GM19035 (cell line): ENCODE measurements around the gene P2RX1.

Experiments used
- ATAC-seq: cut with Tn5 transposase; IDR thresholded peaks from one replicate; pipeline ENCODE4 v1.9.1; 2021; ENCODE audit not compliant: unreplicated experiment

The P2RX1 gene

DNA sequence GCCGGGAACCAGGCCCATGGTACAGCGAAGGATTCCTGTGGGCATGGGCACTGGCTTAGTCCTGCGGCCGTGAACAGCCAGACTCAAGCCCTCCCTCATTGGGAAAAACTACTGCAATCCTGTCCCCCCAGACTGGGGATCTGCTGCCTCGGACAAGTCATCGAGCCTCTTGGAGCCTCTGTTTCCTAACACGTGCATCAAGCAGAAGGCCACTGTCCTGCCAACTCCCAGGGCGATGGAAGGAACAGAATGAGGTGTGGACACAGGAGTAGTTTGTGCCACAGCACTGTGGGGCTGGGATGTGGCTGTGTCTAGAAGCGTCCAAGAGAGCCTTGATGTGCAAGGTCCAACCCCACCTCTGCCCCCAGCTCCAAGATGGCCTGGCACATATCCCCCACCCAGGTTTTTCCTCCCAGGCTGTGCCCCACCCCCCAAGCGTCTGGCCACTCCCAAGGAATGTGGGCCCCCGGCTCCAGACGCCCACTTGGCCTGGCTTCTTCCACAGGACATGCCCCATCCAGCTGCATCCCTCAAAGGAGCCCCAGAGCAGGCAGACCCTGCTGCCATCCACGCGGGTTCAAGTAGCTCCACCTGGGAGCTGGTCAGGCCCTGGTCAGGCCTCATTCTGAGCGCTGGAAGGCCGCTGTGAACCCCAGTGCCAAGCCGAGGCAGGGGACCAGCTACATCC lies 26.8 kb downstream of the P2RX1 start:
- no peak for ATAC-seq

DNA sequence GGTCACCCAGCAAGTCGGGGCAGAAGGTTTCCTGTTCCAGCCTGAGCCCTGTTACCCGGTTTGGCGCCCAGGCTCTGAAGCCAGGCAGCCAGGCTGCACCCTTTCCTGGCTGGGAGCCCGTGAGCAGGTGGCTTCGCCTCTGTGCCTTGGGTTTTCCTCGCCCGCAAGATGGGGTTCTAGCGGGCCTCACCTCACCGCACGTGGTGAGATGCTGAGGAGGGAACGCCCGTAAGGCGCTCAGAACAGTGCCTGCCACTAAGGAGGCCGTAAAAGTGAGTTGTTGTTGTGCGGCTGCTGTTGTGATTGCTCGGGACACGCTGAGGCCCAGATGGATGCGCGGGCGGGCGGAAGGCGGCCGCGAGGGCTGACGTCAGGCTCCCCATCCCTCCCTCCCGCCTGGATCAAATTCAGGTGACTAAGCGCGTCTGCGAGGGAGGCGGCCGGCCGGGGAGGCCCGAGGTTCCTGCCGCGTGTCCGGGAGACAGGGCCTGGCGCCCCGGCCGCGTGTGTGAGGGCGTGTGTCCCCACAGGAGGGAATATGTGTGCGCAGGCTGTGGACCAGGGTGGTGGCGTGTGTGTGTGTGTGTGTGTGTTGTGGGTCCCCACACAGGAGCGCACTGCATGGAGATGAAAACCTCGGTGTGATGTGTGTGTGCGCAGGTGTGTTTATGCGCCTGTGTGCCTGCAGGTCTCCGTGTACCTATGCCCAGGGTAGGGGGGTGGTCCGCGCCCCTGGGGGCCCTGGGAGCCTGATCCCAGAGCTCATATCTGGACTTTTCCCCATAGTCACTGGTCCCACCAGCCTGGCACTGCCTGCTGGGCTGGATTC lies 27.7 kb downstream of the P2RX1 start:
- ATAC-seq, result no peak

DNA sequence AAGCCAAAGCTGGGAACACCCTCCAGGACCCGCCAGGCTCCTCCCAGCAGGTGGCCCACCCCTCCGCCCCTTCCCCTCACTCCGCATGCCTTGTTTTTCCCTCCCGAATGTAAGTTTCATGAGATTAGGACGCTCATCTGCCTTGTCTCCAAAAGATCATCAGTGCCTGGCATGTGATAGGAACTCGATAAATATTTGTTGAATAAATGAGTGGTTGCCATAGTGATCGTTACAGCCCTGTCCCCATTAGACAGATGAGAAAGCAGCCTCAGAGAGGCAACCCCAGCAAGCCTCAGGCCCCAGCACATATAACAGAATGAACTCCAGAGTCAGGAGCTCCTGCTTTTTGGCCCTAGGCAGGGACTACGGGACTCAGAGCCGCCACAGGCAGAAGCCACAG lies 28.5 kb downstream of the P2RX1 start:
- ATAC-seq, result no peak

DNA sequence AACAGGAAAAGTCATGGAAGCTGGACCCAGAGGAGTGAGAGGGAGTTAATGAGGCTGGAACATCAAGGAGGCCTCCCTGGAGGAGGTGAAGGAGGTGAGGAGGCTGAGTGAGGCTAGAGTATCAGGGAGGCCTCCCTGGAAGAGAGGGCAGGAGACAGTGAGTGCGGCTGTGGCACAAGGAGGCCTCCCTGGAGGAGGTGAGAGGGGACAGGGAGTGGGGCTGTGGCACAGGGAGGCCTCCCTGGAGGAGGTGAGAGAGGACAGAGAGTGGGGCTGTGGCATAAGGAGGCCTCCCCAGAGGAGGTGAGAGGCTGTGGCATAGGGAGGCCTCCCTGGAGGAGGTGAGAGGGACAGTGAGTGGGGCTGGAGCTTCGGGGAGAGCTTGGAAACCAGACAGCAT lies 28.9 kb downstream of the P2RX1 start:
- no peak for ATAC-seq

DNA sequence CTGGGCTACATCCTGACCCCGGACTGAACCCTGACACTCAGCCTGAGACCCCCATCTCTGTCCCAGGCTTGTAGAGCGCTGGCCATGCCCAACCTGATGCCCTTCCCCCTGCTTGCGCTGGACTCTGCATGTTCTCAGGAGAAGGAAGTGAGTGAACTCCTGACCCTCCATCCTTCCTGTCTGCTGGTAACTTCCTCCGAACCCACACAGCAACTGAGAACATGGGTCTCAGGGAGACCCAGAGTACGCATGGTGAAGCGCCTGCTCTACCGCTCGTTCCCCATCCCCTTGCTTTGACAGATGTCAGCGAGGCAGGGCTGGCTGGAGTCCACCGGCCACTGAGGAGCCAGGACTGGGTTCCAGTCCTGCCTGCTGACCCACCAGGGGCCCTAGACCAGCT lies 29.5 kb downstream of the P2RX1 start:
- no peak for ATAC-seq

DNA sequence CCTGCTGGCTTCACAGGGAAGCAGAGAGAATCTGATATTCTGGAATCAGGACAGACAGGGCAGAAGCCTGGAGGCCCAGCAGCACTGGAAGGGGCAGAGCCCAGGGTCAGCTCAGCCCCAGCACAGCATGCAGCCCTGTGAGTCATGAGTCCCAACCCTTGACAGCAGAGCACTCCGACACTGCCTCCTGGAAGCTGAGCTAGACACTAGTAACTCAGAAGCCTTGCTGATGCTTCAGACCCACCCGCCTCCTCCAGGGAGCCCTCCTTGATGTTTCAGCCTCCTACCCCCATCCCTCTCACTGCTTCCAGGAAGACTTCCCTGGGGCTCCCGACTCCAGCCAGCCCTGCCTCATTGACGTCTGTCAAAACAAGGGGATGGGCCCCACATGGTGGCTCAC lies 30.3 kb downstream of the P2RX1 start:
- ATAC-seq, result no peak

DNA sequence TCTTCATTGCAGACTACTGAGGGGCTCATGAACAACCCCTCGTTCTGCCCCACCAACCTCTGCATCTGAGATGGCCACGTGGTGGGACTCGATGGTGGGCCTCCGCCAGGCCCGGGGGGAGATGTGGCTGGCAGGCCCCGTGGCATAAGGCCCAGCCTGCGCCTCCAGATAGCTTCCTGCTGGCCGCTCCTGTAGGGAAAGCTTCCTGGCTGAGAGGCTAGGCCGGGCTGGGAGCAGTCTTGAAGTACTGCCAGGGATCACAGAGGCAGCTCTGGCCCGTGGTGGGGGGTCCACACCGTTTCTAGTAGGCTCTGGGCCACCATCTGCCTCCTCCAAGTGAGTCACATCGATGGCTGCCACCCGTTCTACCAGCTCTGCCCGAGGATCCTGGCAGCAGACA lies 31.0 kb downstream of the P2RX1 start:
- no peak for ATAC-seq

DNA sequence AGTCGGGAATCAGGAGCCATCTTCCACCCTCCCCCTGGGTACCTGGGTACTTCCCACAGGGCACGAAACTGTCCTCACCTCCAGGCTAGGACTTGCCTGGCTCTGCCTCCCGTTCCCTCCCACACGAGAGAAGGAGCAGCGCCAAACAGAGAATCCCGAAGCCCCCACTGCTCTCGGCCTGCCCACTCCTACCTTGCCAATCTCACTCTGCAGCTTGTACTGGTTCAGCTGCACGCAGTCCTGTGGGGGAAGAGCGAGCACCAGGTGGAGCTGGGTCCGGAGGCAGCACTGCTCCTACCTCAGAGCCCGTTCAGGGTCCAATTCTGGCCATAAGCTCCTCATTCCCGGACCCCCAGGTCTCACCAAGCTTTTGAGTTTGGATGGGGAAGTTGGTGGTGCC lies 32.1 kb downstream of the P2RX1 start:
- no peak for ATAC-seq

DNA sequence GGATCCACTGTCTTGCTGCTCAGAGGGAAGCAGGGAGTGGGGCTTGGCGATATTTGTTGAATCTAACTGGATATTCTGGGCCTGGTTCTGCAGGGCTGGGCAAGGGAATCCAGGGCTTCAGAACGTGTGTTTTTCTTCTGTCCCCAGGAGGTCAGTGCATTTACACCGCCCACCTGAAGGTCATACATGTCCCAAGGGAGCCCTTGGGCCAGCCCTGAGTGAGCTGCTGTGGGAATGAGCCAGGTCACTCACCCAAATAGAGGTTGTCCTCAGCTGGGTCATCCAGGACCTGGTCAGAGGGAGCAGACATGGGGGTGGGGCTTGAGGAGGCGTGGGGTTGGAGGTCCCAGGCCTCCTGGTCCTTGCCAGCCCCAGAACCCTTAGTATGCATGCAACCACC lies 34.0 kb downstream of the P2RX1 start:
- ATAC-seq, result no peak

DNA sequence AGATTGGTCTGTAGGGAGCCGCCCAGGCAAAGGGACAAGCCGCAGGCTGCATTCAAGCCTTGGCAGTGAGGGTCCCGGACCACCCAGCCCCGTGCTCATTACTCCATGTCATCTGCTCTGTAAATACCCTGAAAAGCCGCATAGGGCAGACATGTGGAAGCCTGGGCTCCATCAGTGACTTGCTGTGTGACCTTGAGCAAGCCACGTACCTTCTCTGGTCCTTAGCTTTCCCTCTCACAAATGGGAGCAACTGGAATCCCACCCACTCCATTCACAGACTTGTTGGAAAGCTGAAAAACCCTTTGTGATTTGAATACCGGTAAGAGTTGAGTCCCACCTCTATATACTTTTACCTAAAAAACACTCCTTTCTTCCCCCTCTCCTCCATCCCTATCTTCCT lies 35.3 kb downstream of the P2RX1 start:
- no peak for ATAC-seq

DNA sequence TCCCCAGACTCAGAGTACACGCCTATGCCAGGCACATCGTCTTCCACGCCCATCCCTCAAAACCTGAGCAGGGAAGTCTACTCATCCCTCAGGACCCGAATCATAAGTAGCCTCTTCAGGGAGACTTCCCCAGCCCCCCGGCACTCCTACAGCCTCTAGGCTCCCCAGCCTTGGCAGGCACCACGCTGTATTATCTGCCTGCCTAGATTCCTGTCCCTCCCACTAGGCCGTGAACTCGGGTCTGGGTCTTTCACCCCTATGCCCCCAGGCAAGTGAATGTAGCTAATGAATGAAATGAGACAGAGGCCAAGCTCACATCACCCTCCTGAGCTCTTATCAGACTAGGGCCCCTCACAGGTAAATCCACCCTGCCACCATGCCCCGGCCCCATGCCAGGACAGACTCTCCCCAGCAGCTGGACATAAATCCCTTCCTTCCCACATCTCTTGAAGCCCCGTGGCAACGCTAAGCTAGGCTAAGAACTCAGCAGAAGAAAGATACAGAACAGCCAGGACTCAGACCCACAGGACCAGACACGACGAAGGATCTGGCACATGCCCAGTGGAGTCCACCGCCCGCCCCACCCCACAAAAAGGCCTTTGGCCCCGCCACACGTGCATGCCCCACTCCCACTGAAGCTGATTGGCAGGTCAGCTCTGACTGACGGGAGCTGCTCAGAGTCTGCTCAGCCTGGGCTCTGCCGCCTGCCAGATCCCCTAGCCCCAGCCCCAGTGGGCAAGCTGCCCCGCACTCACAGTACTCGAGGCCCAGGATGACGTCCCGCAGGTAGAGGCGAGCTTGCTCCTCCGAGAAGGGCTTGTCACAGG lies 36.5 kb downstream of the P2RX1 start:
- no peak for ATAC-seq

DNA sequence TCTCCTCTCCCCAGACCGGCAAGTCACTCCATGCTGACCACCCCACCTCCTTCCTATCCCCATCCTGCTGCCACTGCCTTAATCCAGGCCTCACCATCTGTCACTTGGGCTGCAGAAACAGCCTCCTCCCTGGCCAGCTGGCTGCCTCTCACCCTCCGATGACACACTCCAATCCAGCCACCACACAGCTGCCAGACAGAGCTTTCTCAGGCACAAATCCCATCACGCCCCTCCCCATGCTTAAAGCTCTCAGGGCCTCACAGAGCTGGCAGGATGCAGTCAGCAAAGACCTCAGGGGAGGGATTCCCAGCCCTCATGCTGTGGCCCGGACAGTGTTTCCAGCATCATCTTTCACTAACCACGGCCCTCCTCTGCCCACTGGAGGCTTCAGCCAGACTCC lies 37.1 kb downstream of the P2RX1 start:
- ATAC-seq, result no peak

DNA sequence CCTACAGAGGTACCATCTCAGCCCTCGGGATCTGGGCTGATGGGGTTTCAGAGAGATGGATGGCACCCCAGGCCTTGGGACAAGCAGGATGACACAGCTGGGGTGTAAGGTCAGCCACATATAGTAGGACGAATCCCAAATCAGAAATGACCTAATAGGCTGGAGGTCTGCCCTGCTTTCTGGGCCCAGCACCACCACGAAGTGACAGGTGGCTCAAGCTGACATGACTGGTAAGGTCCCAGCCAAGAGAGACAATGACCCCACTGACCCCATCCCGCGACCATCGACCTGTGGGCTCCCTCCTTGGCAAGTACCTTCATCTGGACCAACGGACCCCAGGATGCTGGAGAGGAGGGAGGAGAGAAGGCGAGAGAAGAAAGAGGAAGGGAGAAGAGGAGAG lies 39.0 kb downstream of the P2RX1 start:
- no peak for ATAC-seq

DNA sequence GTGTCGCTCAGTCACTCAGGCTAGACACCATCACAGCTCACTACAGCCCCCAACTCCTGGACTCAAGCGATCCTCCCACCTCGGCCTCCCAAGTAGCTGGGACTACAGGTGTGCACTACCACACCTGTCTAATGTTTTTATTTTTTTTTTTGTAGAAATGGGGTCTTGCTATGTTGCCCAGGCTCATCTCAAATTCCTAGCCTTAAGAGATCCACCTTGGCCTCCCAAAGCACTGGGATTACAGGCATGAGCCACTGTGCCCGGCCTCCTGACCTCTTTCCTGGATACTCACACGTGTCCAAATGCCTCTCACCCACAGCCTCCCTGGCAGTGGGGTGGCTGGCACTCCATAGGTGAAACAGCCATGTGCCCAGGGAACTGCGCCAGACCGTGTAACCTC lies 40.9 kb downstream of the P2RX1 start:
- no peak for ATAC-seq

DNA sequence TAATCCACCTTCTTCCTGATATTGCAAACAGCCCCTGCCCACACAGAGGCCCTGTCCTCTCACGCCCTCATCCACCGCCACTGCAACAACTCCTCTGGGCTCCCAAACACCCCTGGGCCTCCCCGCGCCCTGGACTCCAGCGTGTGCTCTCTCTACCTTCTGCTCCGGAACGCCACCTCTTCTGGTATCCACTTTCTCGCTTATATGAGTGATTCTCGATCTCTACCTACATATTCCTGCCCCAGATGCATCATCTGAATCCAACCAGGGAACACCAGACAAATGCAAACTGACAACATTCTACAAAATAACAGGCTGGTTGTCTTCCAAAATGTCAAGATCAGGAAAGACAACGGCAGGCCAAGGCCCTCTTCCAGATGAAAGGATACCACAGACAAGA lies 42.4 kb downstream of the P2RX1 start:
- no peak for ATAC-seq

DNA sequence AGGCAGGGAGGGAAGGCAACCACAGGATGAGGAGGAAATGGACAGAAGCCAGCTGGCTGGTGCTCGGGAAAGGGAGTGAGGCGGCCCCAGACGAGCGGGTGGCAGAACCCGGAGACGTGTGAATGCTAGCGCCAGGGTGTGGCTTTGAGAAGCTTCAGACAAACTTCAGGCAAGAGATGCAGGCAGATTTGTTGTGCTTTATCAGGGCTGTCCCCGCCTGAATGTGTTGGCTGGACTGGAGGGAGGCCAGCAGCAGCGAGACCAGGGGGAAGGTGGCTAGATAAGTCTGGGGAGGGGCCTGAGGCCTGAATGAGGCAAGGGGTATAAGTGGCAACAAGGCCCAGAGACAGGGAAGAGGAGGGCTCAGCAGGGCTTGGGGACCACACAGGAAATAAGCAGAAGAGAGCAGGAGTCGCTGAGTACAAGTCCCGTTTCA lies 45.4 kb downstream of the P2RX1 start:
- no peak for ATAC-seq

DNA sequence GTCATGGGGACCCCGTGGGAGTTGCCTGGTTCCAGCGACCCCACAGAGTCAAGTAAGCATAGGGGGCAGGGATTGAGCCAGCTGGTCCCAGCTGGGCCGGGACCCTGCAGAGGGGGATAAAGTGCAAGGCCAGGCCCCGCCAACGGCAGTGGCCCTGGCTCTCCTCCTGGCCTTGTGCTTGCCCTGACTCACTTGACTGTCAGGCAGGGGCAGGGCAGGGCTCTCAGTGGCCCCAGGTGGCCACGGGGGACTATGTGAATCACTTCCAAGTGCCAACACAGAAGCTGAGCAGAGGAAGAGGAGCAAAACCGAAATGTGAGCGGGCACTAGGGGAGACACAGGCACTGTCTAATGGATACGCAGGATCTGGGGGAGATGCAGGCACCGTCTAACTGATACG lies 48.7 kb downstream of the P2RX1 start:
- ATAC-seq, result no peak

DNA sequence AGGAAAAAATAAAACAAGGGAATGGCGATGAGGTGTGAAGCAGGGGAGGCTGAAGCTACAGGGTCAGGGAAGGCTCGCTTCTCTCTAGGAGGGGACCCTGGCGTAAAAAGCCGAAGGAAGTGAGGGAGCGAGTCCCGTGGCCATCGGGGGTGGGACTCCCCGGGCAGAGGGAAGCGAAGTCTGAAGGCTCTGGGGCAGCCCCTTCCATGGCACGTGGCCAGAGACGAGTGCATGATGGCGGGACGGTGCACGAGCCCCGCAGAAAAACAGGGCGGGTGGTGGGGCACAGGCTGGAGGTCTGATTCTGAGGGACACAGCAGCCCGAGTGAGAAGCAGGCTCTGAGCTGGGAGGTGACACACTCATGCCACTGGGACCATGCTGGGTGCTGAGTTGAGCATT lies 49.2 kb downstream of the P2RX1 start:
- ATAC-seq, result no peak

DNA sequence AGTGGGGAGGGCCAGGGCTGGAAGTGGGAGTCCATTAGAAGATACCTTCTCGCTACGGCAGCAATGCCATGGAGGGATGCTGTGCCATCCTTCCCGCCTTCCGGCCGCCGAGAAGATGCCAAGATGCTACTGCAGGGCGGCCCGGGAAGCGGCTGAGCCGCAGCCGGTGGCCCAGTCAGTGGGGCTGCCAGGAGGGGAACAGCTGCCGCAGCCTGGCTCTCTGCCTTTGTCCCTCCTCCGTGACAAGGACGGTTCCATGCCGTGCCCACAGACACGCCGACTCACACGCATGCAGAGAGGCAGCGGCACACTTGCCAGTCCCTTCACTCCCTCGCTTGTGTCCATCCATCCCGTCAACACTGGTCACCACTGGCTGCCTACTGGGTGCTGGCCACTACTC lies 50.0 kb downstream of the P2RX1 start:
- ATAC-seq, result no peak

DNA sequence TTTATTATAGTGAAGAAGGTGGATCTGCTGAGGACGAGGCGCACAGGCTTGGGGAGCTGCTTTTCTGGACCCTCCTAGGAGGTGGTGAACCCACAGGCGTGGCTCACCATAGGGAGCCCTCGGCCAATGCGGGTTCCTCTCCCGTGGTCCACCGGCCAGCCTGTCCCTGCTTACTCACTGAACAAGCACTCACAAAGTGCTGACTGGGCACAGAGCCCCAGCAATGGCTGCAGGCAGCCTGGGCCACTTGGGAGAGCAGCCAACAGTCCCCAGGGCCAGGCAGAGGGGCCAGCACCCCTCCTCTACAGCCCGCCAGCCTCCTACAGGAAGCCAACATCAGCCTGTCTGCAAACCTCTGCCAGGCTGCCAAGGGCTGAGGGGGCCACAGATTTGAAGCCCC lies 51.1 kb downstream of the P2RX1 start:
- ATAC-seq, result no peak

DNA sequence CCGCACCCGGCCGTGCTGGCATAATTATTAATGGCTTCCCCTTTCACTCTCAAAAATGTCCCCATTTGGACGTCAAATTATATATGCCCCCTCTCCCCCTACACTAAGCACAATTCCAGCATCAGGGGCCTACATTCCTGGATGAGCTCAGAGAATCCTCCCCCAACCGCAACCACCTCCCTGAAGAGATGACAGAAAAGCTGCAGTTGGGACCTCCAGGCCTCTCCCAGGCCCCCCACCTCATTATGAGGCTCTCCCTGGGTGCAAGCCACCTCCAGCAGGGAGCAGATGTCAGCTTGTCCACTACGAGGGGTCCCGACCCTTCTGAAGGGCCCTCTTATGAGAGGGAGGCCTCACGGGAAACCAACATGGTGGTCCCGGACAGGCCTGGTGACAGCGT lies 51.7 kb downstream of the P2RX1 start:
- ATAC-seq, result no peak
